Fibroblast of peridontal ligament (primary cell): ENCODE results near the gene EAF2.
"Not testable (repeated sequence)": the region's sequence is repeated elsewhere in the genome, so short reads cannot be mapped to it uniquely, and the experiment has no call there.

Source experiments
- DNase-seq: peaks from one replicate; pipeline ENCODE4 v3.0.0-alpha.2; 2010; ENCODE audit errors: extremely low read depth

The EAF2 gene

GRCh38 chr3:121834671-121835464 is at the start of gene EAF2, which contains the start of gene IQCB1:
Gene EAF2, plus strand, starts transcription at chr3:121835209. Its CDS starts 77 bp downstream, at chr3:121835286.
Gene IQCB1, minus strand, starts transcription at chr3:121835060. Its CDS starts 6,100 bp downstream, at chr3:121828960.
- DNase-seq = peak; percentile 92

DNA sequence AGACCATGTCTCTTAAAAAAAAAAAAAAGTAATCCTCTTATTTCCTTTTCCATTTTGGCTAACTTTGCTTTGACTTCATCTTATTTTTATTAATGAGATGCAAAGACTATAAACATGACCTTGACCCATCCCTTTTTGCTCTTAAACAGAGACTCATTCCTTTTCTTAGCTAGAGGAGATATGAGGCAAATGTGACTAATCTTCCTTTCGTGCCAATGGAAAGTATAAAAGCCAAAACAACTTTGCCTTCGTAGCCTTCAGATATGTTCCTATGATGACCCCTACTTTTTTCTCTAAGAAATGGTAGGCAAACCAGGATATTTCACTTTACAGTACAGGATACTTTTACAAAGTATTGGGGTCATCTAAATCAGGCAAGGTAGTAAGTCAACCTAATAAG is 48.5 kb upstream of the EAF2 start:
- DNase-seq = no peak

DNA sequence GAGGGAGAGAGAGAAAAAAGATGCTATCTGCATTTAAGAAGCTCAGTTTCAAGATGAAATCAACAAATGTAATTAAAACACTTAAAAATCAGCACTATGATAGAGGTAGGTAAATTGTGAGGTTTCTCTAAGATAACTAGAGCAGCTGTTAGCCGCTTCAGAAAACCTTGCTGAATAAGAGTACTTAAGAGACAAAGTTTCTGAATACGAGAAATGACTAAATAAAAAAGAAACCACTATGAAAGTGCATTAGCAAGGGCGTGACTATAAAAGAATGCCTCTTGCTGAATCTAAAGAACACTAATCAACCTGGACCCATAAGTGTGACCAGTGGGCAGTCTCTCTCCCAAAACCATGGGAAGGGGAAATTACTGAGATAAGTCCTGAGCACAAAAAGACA is 41.9 kb upstream of the EAF2 start:
- no peak for DNase-seq

DNA sequence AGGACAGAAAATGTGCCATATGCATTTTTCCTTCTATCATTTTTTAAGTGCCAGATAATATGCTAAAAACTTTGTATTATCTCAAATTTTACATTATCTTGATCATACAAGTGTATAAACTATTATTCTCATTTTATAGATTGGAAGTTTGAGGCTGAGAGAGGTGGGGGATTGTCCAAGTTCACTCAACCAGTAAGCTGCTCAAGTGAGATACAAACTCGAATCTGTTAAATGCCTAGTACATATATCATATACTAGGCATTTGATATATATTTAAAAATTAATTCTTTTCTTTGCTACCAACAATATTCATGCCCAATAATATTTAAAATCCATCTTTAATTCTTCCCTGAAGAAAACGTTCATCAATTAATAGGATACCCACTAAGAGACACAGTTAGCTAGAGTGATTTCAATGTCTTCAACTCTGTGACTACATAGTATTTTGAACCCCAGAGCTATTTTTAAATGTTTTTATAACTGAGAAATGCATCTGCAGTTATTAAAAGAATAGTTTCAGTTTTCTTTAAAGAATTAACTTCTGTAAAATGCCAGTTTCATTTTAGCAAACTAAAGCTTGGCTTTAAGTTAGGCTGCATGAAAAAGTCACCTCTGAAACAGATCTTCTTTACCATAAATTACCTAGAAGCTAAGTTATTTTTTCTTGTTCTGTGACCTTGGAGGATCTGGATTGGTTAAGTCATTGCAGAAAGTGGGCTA is 40.6 kb upstream of the EAF2 start:
- DNase-seq = no peak

DNA sequence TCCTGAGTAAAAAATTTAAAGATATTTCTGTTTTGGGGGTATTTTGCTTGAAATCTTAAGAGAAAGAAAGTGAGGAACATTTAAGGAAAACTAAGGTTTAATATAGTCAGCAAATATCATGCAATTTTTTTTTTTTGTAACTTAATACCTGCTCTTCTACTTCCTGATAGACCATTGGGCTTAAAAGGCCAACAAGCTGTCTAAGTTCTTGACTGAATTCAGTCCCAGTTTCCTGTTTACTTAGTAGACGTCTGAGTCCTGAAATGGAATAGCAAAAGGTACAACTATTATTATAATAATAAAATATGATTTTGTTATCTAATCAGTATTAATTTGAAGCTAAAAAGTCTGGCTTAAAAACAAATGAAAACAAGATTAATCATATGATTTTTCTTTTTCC is 38.0 kb upstream of the EAF2 start:
- no peak for DNase-seq

DNA sequence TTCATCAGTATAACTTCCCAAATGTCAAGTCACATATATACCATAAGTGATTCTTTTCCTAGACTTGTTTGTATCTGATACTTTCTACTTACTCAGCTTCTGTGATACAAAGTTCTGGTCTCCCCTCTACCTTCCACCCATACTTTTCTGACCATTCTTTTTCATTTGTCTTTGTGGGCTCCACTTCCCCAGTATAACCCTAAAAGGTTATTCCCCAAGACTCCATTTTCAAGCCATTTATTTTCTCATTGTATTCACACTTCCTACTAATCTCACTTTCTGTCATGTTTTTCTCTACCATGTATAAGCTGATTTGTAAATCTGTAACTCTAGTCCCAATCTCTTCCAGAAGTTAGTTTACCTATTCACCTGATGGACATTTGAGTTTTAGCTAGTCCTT is 34.1 kb upstream of the EAF2 start:
- no peak for DNase-seq

DNA sequence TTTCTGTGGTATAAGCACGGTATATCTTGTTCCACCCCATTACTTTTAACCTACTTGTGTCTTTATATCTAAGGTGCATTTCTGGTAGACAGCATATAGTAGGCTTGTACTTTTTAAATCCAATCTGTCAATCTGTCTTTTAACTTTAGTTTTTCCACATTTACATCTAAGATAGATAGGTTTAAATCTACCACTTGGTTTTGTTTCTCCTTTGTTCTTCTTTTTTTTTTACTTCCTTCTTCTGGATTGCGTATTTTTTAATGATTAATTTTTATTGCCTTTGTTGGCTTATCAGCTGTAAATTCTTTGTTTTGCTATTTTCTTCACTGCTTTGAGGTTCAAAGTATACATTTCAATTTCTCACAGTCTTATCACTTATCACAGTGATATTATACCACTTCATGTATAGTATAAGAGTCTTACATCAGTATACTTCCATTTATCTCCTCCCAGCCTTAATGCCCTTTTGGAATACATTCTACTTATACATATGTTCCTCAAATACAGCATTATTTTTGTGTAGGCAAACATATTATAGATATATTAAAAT is 31.2 kb upstream of the EAF2 start:
- no peak for DNase-seq

DNA sequence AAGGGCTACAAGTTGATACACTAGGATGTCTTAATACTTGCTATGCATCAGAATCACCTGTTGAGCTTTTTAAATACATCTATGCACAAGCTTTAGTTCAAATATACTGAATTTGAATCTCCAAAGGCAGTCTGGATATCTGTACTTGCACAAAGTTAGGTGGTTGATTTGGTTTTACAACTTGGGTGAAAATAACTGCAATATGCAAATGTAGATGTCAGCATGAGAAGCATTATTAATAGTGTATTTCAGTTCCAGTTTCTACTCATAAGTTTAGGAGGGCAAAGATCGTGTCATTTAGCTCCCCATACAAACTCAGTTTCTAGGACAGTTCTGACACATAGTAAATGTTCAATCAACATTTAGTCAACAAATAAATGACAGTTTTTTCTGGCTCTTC is 25.8 kb upstream of the EAF2 start:
- DNase-seq = no peak

DNA sequence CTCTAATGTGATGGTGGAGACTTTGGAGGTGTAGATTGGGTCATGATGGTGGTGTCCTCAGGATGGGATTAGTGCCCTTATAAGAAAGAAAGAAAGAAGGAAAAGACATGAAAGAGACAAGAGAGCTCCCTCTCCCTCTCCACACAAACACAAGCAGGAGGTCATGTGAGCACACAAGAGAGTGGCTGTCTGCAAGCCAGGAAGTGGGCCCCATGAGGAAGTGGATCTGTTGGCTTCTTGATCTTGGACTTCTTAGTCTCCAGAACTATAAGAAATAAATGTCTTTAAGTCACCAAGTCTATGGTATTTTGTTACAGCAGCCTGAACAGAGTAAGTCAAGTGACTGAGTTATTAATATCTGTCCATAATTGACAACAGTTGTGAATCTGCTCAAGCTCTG is 17.3 kb upstream of the EAF2 start:
- no peak for DNase-seq

DNA sequence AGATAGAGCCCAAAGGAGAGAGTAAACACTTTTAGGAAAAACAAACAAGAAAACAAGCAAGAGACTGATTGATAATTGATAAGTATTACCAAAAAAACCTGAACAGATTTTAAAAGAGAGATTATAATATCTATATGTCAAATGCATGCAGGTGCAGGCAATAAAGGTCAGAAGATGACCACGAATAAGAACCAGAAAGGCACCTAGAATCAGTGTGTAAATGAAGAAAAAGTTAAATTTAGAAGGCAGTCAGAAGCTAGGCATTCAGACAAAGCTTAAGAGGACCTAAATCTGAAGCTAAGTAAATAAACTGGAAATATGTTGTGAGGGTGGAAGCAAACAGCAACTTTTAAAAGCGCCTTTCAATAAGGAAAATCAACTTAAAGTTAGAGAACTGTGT is 16.4 kb upstream of the EAF2 start:
- no peak for DNase-seq

GRCh38 chr3:121819236-121819635 is 15.8 kb upstream of the EAF2 start:
- no peak for DNase-seq

DNA sequence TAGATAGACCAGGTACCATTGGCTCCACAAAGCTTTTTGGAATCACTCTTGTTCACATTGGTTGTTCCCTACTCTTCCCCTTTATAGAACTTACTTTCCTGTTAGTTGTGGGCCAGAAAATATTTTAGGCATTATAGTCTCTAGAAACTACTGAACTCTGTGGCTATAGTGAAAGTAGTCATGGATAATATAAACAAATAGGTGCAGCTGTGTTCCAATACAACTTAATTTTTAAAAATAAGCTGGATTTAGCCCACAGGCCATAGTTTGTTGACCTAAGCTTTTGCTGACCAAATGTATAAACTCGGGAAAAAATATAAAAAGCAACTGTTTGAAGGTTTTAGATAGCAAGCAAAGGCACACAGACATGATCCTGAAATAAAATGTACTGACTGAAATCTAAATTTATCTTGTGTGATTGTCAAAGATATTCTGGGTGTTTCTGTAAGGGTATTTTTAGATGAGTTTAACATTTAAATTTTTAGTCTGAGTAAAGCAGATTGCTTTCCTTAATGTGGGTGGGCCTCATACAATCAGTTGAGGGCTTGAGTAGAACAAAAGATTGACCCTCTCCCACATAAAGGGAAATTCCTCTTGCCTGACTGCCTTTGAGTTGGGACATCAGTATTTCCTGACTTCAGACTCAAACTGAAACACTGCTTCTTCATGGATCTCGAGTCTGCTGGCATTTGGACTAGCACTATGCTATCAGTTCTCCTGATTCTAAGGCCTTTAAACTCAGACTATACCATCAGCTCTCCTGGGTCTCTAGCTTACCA is 13.4 kb upstream of the EAF2 start:
- DNase-seq = no peak

DNA sequence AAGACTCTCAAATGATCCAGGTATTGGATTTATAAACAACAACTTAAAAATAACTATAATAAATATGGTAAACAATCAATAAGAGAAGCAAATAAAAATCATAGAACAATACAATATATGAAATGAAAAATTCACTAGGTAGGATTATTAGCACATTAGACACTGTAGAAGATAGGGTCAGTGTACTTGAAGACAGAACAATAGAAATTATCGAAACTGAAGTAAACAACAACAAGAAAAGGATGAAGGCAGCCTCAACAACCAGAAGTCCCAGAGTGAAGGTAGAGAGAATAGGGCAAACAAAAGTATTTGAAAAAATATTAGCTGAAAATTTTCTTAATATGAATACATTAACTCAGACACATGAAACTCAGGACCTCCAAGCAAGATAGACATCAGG is 12.0 kb upstream of the EAF2 start:
- no peak for DNase-seq

GRCh38 chr3:121834157-121834670 is 795 bp upstream of the EAF2 start:
- no peak for DNase-seq

GRCh38 chr3:121835465-121835801 is 424 bp downstream of the EAF2 start:
- DNase-seq = no peak

DNA sequence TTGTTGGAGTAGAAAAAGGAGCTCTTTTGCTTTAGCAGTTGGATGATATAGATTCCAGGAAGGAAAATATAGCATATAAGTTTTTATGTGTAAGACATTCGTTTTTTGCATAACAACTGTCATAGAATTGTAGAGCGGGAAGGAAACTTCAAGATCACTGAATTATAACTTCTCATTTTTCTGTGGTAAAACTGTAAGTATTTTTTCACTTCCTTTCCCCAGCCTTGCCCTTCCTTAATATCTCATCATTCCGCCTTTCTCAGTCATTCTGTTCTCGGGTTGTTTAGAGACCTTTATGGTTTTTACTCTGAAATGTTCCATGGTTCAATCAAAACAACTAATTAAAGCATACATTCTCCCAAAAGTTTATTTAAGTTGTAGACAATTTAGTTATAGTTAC is 1.1 kb downstream of the EAF2 start:
- no peak for DNase-seq

GRCh38 chr3:121836481-121836880 is 1.5 kb downstream of the EAF2 start:
- DNase-seq = no peak

GRCh38 chr3:121839962-121840361 is 5.0 kb downstream of the EAF2 start:
- DNase-seq = no peak

DNA sequence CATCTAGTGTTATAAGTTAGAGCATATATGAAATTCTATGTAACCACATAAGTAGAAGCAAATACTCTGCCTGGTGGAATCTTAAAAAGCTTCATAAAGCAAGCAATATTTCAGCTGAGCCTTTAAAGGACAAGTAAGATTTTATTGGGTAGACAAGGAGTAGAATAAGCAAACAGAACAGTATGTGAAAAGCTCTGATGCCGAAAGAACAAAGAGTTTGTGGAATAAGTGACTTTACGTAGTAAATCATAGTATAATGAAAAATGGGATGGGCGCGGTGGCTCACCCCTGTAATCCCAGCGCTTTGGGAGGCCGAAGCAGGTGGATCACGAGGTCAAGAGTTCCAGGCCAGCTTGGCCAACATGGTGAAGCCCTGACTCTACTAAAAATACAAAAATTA is 9.9 kb downstream of the EAF2 start:
- no peak for DNase-seq

GRCh38 chr3:121852256-121852655 is 17.2 kb downstream of the EAF2 start:
- no peak for DNase-seq

- DNase-seq = no peak
Observed at GRCh38 chr3:121855555-121855954, 20.5 kb downstream of the EAF2 start.

GRCh38 chr3:121857778-121858177 is 22.8 kb downstream of the EAF2 start:
- not testable (repeated sequence) for DNase-seq
